Thymus (tissue), 11 donors: ENCODE results near the gene MEIS2. TPM values are rescaled to one million over a fixed set of nuclear protein-coding genes. Genes with fewer than 3 reads are reported as not detected.

ENCODE experiments used
- DNase-seq, 9 donors: peaks; one replicate each; pipeline ENCODE4 v3.0.0-alpha.2; 2013; ENCODE audit warnings: low spot score in 9 of 9, low read depth in 6 of 9, missing footprints in 1 of 9
- H3K27ac ChIP-seq, 2 donors: one replicate each; pipeline ENCODE4 v1.5.1; 2013; ENCODE audit warnings: control low read depth in 1 of 2, low read depth in 1 of 2, low read length in 1 of 2, mild to moderate bottlenecking in 1 of 2, moderate library complexity in 1 of 2
- H3K27me3 ChIP-seq, 2 donors: one replicate each; pipeline ENCODE4 v1.5.1; 2013; ENCODE audit warnings: low read length in 1 of 2; ENCODE audit not compliant: control insufficient read depth in 2 of 2, insufficient read depth in 1 of 2
- H3K36me3 ChIP-seq, 2 donors: one replicate each; pipeline ENCODE4 v1.5.1; 2013; ENCODE audit warnings: low read length in 1 of 2, mild to moderate bottlenecking in 1 of 2, moderate library complexity in 1 of 2; ENCODE audit not compliant: control insufficient read depth in 2 of 2, insufficient read depth in 2 of 2
- H3K4me1 ChIP-seq, 2 donors: one replicate each; pipeline ENCODE4 v1.5.1; 2013; ENCODE audit warnings: low read length in 2 of 2; ENCODE audit not compliant: control insufficient read depth in 2 of 2, insufficient read depth in 2 of 2
- H3K4me3 ChIP-seq, 2 donors: one replicate each; pipeline ENCODE4 v1.5.1; 2013; ENCODE audit warnings: low read length in 2 of 2, control low read depth in 1 of 2, mild to moderate bottlenecking in 1 of 2
- H3K9me3 ChIP-seq, 2 donors: one replicate each; pipeline ENCODE4 v1.5.1; 2013; ENCODE audit warnings: low read length in 1 of 2, mild to moderate bottlenecking in 1 of 2; ENCODE audit not compliant: control insufficient read depth in 2 of 2, insufficient read depth in 1 of 2
- WGBS: extraction: QIAGEN DNeasy Blood & Tissue Kit; methylation state at CpG from one replicate; pipeline ENCODE4 v1.1.7; 2013; 5-methylcytosine and 5-hydroxymethylcytosine counted together
- polyA plus RNA-seq: library from polyadenylated mRNA; stranded (reverse); fragments of 200-250 nt; gene quantifications from one replicate; pipeline ENCODE4 v1.2.3, GENCODE V29; 2013
- total RNA-seq: library from RNA; stranded (reverse); fragments of 120-200 nt; gene quantifications from one replicate; pipeline ENCODE4 v1.2.4, GENCODE V29; 2013
- donor health status: healthy.

The MEIS2 gene
- total and polyA plus RNA-seq, 2 donors: 20.8 to 32.7 TPM

GRCh38 chr15:36938131-36938530 lies 162.2 kb downstream of the MEIS2 start:
- Histone ChIP-seq H3K4me3 (no peak overlapping the region), H3K27ac (no peak overlapping the region), H3K36me3 (no peaks in the 10 kb centered on the region), H3K27me3 (no peaks in the 10 kb centered on the region), H3K9me3 (no peaks in the 10 kb centered on the region), H3K4me1 (no peaks in the 10 kb centered on the region)
- 93% methylated on average over 4 of the region's 4 CpGs for WGBS
- DNase-seq: no peak

- Histone ChIP-seq H3K4me3 (no peak overlapping the region), H3K9me3 (no peaks in the 10 kb centered on the region), H3K4me1 (no peaks in the 10 kb centered on the region), H3K27me3 (no peaks in the 10 kb centered on the region), H3K36me3 (no peaks in the 10 kb centered on the region), H3K27ac (no peak overlapping the region)
- no peak for DNase-seq
Observed at GRCh38 chr15:36936613-36937012, 163.7 kb downstream of the MEIS2 start.

- no peaks in the 10 kb centered on the region for H3K9me3 ChIP-seq
- no peak overlapping the region for H3K4me3 ChIP-seq
- H3K4me1 ChIP-seq: no peaks in the 10 kb centered on the region
- no peaks in the 10 kb centered on the region for H3K27me3 ChIP-seq
- no peak overlapping the region for H3K27ac ChIP-seq
- 96% methylated on average over 5 of the region's 5 CpGs for WGBS
- no peaks in the 10 kb centered on the region for H3K36me3 ChIP-seq
- DNase-seq: no peak
Observed at GRCh38 chr15:36933255-36933990, 166.9 kb downstream of the MEIS2 start.

- H3K36me3 ChIP-seq: no peaks in the 10 kb centered on the region
- no peak overlapping the region for H3K4me3 ChIP-seq
- peaks cover 0 to under 1% of the 10 kb centered on the region in 2 donors for H3K9me3 ChIP-seq
- DNase-seq: no peak
- no peaks in the 10 kb centered on the region for H3K4me1 ChIP-seq
- no peaks in the 10 kb centered on the region for H3K27me3 ChIP-seq
- WGBS: 98% methylated on average over 5 of the region's 5 CpGs
- no peak overlapping the region for H3K27ac ChIP-seq
Observed at GRCh38 chr15:36932070-36932469, 168.3 kb downstream of the MEIS2 start.

- Histone ChIP-seq H3K27ac (no peak overlapping the region), H3K36me3 (no peaks in the 10 kb centered on the region), H3K4me1 (no peaks in the 10 kb centered on the region), H3K27me3 (no peaks in the 10 kb centered on the region), H3K4me3 (no peak overlapping the region), H3K9me3 (peaks cover 0 to 1% of the 10 kb centered on the region in 2 donors)
- 55% methylated on average over 3 of the region's 3 CpGs for WGBS
- DNase-seq: no peak
Observed at GRCh38 chr15:36931434-36931833, 168.9 kb downstream of the MEIS2 start.

GRCh38 chr15:36926427-36926825 lies 173.9 kb downstream of the MEIS2 start:
- WGBS: 89% methylated on average over 3 of the region's 3 CpGs
- no peak overlapping the region for H3K27ac ChIP-seq
- no peak overlapping the region for H3K4me3 ChIP-seq
- no peak for DNase-seq
- peaks cover 0 to 1% of the 10 kb centered on the region in 2 donors for H3K9me3 ChIP-seq
- H3K4me1 ChIP-seq: no peaks in the 10 kb centered on the region
- no peaks in the 10 kb centered on the region for H3K36me3 ChIP-seq
- no peaks in the 10 kb centered on the region for H3K27me3 ChIP-seq

- H3K36me3 ChIP-seq: no peaks in the 10 kb centered on the region
- H3K4me1 ChIP-seq: no peaks in the 10 kb centered on the region
- 91% methylated on average over 9 of the region's 9 CpGs for WGBS
- H3K9me3 ChIP-seq: peaks cover 0 to 1% of the 10 kb centered on the region in 2 donors
- H3K27ac ChIP-seq: no peak overlapping the region
- no peak for DNase-seq
- no peaks in the 10 kb centered on the region for H3K27me3 ChIP-seq
- H3K4me3 ChIP-seq: no peak overlapping the region
Observed at GRCh38 chr15:36925653-36926426, 174.5 kb downstream of the MEIS2 start.

GRCh38 chr15:36925049-36925448 lies 175.3 kb downstream of the MEIS2 start:
- no peak for DNase-seq
- WGBS: 97% methylated on average over 5 of the region's 5 CpGs
- Histone ChIP-seq H3K4me1 (no peaks in the 10 kb centered on the region), H3K9me3 (peaks cover 0 to 1% of the 10 kb centered on the region in 2 donors), H3K36me3 (no peaks in the 10 kb centered on the region), H3K27ac (no peak overlapping the region), H3K4me3 (no peak overlapping the region), H3K27me3 (no peaks in the 10 kb centered on the region)

- WGBS: 95% methylated on average over 4 of the region's 4 CpGs
- DNase-seq: no peak
- H3K36me3 ChIP-seq: no peaks in the 10 kb centered on the region
- H3K27me3 ChIP-seq: no peaks in the 10 kb centered on the region
- no peak overlapping the region for H3K4me3 ChIP-seq
- peaks cover 0 to 1% of the 10 kb centered on the region in 2 donors for H3K9me3 ChIP-seq
- no peak overlapping the region for H3K27ac ChIP-seq
- H3K4me1 ChIP-seq: no peaks in the 10 kb centered on the region
Observed at GRCh38 chr15:36924034-36924433, 176.3 kb downstream of the MEIS2 start.
